HUES6 (cell line): ENCODE results near the gene ADAMTSL5.

Experiments
- H3K27ac ChIP-seq: 2 replicates; pipeline ENCODE4 v1.7.0; 2013; ENCODE audit warnings: low read depth, mild to moderate bottlenecking, low read length, inconsistent platforms
- H3K27me3 ChIP-seq: 2 replicates; pipeline ENCODE4 v1.6.1; 2013; ENCODE audit warnings: low read length; ENCODE audit not compliant: control insufficient read depth, insufficient read depth
- H3K36me3 ChIP-seq: 2 replicates; pipeline ENCODE4 v1.6.1; 2013; ENCODE audit warnings: low read length; ENCODE audit not compliant: control insufficient read depth, insufficient read depth
- H3K4me1 ChIP-seq: 2 replicates; pipeline ENCODE4 v1.6.1; 2013; ENCODE audit warnings: low read length; ENCODE audit not compliant: control insufficient read depth, insufficient read depth
- H3K4me3 ChIP-seq: 2 replicates; pipeline ENCODE4 v1.5.1; 2013; ENCODE audit warnings: low read depth, low read length
- H3K9ac ChIP-seq: one replicate; pipeline ENCODE4 v1.6.1; 2013; ENCODE audit warnings: mild to moderate bottlenecking, low read length
- H3K9me3 ChIP-seq: 2 replicates; pipeline ENCODE4 v1.6.1; 2013; ENCODE audit warnings: low read depth, low read length; ENCODE audit not compliant: control insufficient read depth, insufficient read depth

The ADAMTSL5 gene

GRCh38 chr19:1492474-1493006 lies 20.3 kb downstream of the ADAMTSL5 start:
- Histone ChIP-seq H3K9ac (no peak overlapping the region), H3K9me3 (no peaks in the 10 kb centered on the region), H3K27ac (no peak overlapping the region), H3K27me3 (peaks cover 43% of the 10 kb centered on the region), H3K4me3 (no peak overlapping the region), H3K4me1 (peaks cover 5% of the 10 kb centered on the region; the same call in 1 of the 2 replicates), H3K36me3 (no peaks in the 10 kb centered on the region)

DNA sequence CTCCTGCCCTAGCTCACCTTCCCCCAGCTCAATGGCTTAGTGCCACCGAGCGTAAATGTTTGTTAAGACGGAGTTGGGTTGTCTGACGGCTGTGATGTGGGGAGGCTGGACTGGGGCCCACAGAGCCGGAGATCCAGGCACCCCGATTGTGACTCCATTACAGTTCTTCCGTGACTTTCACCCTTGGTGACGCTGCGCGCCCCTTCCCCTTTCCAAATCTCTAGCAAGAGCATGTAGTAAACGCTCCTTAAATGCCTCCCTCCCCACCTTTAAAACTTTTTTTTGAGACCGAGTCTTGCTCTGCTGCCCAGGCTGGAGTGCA lies 21.0 kb downstream of the ADAMTSL5 start:
- H3K36me3 ChIP-seq, result no peaks in the 10 kb centered on the region
- no peak overlapping the region for H3K27ac ChIP-seq
- H3K9me3 ChIP-seq, result no peaks in the 10 kb centered on the region
- peak overlapping the region; percentile 83 for H3K4me3 ChIP-seq
- H3K4me1 ChIP-seq, result peaks cover 5% of the 10 kb centered on the region; the same call in 1 of the 2 replicates
- H3K9ac ChIP-seq, result no peak overlapping the region
- H3K27me3 ChIP-seq, result peaks cover 43% of the 10 kb centered on the region

GRCh38 chr19:1491114-1491848 lies 21.5 kb downstream of the ADAMTSL5 start, which contains the start of gene REEP6:
Gene REEP6, plus strand, starts transcription at chr19:1491181. Its CDS starts 89 bp downstream, at chr19:1491270.
- no peaks in the 10 kb centered on the region for H3K36me3 ChIP-seq
- H3K4me1 ChIP-seq, result peaks cover 5% of the 10 kb centered on the region; the same call in 1 of the 2 replicates
- peak within 1 kb of the TSS; percentile 32 for H3K9ac ChIP-seq
- H3K9me3 ChIP-seq, result no peaks in the 10 kb centered on the region
- no peak within 1 kb of the TSS for H3K27ac ChIP-seq
- peak within 1 kb of the TSS; percentile 83 for H3K4me3 ChIP-seq
- peaks cover 43% of the 10 kb centered on the region for H3K27me3 ChIP-seq

DNA sequence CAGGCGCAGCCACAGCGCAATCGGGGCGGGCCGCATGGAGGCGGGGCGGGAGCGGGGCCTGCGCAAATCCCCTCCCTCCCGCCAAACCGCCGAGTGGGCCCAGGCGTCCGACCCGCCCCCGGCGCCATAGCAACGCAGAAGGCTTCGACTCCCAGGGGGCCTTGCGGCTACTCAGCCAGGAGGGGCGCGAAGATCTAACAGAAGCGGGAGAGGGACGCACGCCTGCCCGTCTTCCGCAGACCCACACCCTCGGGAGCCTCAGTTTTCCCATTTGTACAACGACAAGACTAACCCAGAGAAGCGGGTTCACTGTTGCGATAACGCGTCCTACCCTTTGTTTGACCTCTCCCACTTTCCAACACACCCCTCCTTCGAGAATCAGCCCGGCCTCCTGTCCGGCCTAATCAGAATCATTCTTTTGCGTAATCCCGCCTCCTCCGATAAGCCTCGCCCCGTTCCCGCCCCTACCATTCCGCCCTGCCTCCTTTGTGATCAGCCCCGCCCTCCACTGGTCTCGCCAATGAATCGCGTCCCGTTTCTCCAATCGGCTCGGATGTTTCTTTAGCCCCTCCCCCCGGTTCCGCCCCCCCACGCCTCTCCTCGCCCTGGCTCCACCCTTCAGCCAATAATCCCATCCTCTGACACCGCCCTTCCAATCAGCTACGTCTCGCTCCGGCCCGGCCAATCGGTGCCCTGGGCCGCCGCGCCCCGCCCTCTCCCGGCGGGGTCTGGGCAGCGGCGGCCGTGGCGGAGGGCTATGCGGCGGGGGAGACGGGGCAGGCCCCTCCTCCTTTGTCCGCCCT lies 22.3 kb downstream of the ADAMTSL5 start, which contains the start of gene PCSK4:
TSS of gene PCSK4 (minus strand) at position 40 of the 803 bp plus-strand sequence. CDS start at position 36, 4 bp downstream.
- H3K4me3 ChIP-seq, result peak within 1 kb of the TSS; percentile 83
- H3K27ac ChIP-seq, result no peak within 1 kb of the TSS
- peak within 1 kb of the TSS; percentile 32 for H3K9ac ChIP-seq
- H3K9me3 ChIP-seq, result no peaks in the 10 kb centered on the region
- H3K36me3 ChIP-seq, result no peaks in the 10 kb centered on the region
- H3K27me3 ChIP-seq, result peaks cover 43% of the 10 kb centered on the region
- H3K4me1 ChIP-seq, result peaks cover 5% of the 10 kb centered on the region; the same call in 1 of the 2 replicates

DNA sequence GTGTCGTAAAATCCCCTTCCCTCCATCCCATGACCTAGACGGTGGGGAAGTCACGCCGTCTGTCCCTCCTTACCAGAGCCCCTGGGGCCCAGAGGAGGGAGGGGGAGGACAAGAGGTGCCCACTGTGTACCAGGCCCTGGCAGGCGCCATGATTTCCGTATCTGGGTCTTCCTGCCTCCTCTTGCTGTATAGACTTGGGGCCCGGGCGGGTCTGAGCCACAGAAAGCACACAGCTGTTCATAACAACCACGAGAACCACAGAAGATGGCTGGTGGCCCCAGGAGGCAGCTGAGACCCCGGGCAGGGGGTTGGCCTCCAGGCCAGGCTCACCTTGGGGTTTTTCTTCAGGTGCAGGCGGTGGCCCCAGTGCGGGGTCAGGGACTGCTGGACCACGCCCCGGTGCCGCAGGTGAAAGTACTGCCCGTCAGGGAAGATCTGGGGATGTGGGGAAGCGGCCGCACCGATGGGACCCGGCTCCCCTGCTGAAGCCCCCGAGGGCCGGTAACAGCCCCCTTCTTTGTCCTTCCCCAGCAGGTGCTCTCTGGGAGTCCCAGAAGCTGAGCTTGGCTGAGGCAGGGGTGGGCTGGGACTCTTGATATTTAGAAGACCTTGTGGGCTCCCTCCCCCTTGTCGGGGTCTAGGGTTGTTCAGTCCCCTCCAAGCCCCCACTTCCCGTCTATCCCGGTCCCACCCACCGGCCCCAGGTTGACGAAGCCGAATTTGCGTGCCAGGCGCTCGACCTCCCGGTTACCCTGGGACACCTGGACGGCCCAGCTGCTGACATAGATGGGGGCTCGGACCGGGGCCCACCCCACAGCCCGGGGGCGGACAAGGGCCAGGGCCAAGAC lies 23.1 kb downstream of the ADAMTSL5 start:
- no peak overlapping the region for H3K27ac ChIP-seq
- H3K9ac ChIP-seq, result peak overlapping the region; percentile 19
- H3K36me3 ChIP-seq, result no peaks in the 10 kb centered on the region
- no peaks in the 10 kb centered on the region for H3K9me3 ChIP-seq
- H3K27me3 ChIP-seq, result peaks cover 36% of the 10 kb centered on the region
- peak overlapping the region; percentile 60 for H3K4me3 ChIP-seq
- peaks cover 5% of the 10 kb centered on the region; the same call in 1 of the 2 replicates for H3K4me1 ChIP-seq

- Histone ChIP-seq H3K36me3 (no peaks in the 10 kb centered on the region), H3K9ac (no peak overlapping the region), H3K27ac (no peak overlapping the region), H3K27me3 (peaks cover 23% of the 10 kb centered on the region), H3K4me3 (no peak overlapping the region), H3K9me3 (no peaks in the 10 kb centered on the region), H3K4me1 (peaks cover 5% of the 10 kb centered on the region; the same call in 1 of the 2 replicates)
These were observed 24.6 kb downstream of the ADAMTSL5 start for GRCh38 chr19:1488282-1488601.

GRCh38 chr19:1487576-1488281 lies 25.1 kb downstream of the ADAMTSL5 start:
- Histone ChIP-seq H3K36me3 (no peaks in the 10 kb centered on the region), H3K9ac (no peak overlapping the region), H3K27ac (no peak overlapping the region), H3K4me1 (peaks cover 5% of the 10 kb centered on the region; the same call in 1 of the 2 replicates), H3K27me3 (peaks cover 17% of the 10 kb centered on the region), H3K4me3 (no peak overlapping the region), H3K9me3 (no peaks in the 10 kb centered on the region)

- peaks cover 10% of the 10 kb centered on the region for H3K27me3 ChIP-seq
- no peaks in the 10 kb centered on the region for H3K36me3 ChIP-seq
- H3K4me1 ChIP-seq, result peaks cover 5% of the 10 kb centered on the region; the same call in 1 of the 2 replicates
- no peaks in the 10 kb centered on the region for H3K9me3 ChIP-seq
- H3K27ac ChIP-seq, result no peak overlapping the region
- H3K9ac ChIP-seq, result no peak overlapping the region
- H3K4me3 ChIP-seq, result no peak overlapping the region
These were observed 25.9 kb downstream of the ADAMTSL5 start for GRCh38 chr19:1486720-1487575.

DNA sequence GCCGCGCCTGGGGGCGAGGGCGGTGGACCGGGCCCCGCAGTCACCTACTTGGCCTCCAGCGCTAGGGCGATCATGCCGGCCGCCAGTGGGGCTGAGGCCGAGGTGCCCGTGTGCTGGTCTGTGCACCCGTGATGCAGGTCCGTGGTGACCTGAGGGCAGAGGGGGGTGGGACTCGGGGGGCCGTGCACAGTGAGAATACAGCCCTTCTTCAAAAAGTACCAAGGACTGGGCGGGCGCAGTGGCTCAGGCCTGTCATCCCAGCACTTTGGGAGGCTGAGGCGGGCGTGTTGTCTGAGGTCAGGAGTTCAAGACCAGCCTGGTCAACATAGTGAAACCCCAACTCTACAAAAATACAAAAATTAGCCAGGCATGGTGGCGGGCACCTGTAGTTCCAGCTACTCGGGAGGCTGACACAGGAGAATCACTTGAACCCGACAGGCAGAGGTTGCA lies 28.8 kb downstream of the ADAMTSL5 start:
- no peak overlapping the region for H3K4me3 ChIP-seq
- no peaks in the 10 kb centered on the region for H3K36me3 ChIP-seq
- no peak overlapping the region for H3K9ac ChIP-seq
- no peak overlapping the region for H3K27ac ChIP-seq
- H3K9me3 ChIP-seq, result no peaks in the 10 kb centered on the region
- no peaks in the 10 kb centered on the region for H3K4me1 ChIP-seq
- no peaks in the 10 kb centered on the region for H3K27me3 ChIP-seq
